Calu3 (cell line): Measurements from ENCODE around the gene CYB5R3. TPM values are rescaled to one million over a fixed set of nuclear protein-coding genes. Genes with fewer than 3 reads are reported as not detected.

Experiments used
- BruUV-seq: library from RNA; stranded (reverse); fragments of 400-500 nt; replicated peaks from 2 replicates; lab custom pipeline; 2021; lab: Mats Ljungman, UMichigan
- CTCF ChIA-PET: fragments of 300-600 bp; sonication (Branson Sonifier 250); formaldehyde crosslinking; loops from one replicate; lab custom pipeline; 2022; ENCODE audit warnings: antibody characterized with exemption; lab: Charles Lee
- DNase-seq: peaks from one replicate; pipeline ENCODE4 v3.0.0; 2022
- H3K27ac Mint-ChIP-seq: one replicate; pipeline ENCODE4 v1.8.0; 2022; ENCODE audit warnings: mixed read lengths; ENCODE audit not compliant: unreplicated experiment
- H3K27me3 Mint-ChIP-seq: one replicate; pipeline ENCODE4 v1.8.0; 2022; ENCODE audit warnings: mixed read lengths; ENCODE audit not compliant: unreplicated experiment
- H3K36me3 Mint-ChIP-seq: one replicate; pipeline ENCODE4 v1.8.0; 2022; ENCODE audit warnings: mild to moderate bottlenecking, moderate library complexity, mixed read lengths; ENCODE audit not compliant: insufficient read depth, unreplicated experiment
- H3K4me1 Mint-ChIP-seq: one replicate; pipeline ENCODE4 v1.8.0; 2022; ENCODE audit warnings: mild to moderate bottlenecking, low read depth, mixed read lengths; ENCODE audit not compliant: unreplicated experiment
- H3K4me3 Mint-ChIP-seq: one replicate; pipeline ENCODE4 v1.8.0; 2022; ENCODE audit warnings: mild to moderate bottlenecking, low read depth, moderate library complexity, mixed read lengths; ENCODE audit not compliant: unreplicated experiment
- H3K9me3 Mint-ChIP-seq: one replicate; pipeline ENCODE4 v1.8.0; 2022; ENCODE audit warnings: low read depth, mixed read lengths; ENCODE audit not compliant: unreplicated experiment
- intact Hi-C: fragments of 100-400 bp; cut with micrococcal nuclease; formaldehyde crosslinking; loops from one replicate; pipeline ENCODE4 v1.10.0; 2022; ENCODE audit not compliant: unreplicated experiment
- total RNA-seq: library from RNA; stranded (reverse); gene quantifications from 2 replicates; pipeline ENCODE4 v1.2.3, GENCODE V29; 2022
- TF ChIP-seq, protein P1 (sequence below): fragments of 200-600 bp; IDR thresholded peaks from one replicate; pipeline ENCODE4 v1.8.0; 2022; ENCODE audit warnings: antibody characterized with exemption; ENCODE audit not compliant: unreplicated experiment

CYB5R3 gene
- total RNA-seq, 1 experiment from 2014 or later: 101 TPM

DNA sequence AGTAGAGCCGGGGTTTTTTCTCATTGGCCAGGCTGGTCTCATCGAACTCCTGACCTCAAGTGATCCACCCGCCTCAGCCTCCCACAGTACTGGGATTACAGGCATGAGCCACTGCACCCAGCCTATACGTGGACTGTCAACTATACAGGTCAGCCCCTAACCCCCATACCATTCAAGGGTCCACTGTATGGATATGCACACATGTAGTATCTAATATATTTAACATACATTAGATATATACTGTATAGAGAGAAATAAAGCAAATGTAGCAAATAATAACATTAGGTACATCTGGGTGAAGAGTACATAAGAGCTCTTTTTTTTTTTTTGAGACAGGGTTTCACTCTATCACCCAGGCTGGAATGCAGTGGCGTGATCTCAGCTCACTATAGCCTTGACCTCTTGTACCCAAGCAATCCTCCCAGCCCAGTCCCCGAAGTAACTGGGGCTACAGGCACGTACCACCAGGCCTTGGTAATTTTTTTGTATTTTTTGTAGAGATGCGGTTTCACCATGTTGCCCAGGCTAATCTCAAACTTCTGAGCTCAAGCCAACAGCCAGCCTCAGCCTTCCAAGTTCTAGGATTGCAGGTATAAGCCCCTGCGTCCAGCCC lies 7.3 kb downstream of the CYB5R3 start:
- CTCF ChIA-PET: no interaction called here
- Mint-ChIP-seq H3K27me3 (no peaks in the 10 kb centered on the region), H3K36me3 (peaks cover 15% of the 10 kb centered on the region), H3K27ac (no peak overlapping the region), H3K9me3 (no peaks in the 10 kb centered on the region), H3K4me1 (peaks cover 12% of the 10 kb centered on the region), H3K4me3 (no peak overlapping the region)
- intact Hi-C loops: no loop called here
- no TSS peak for BruUV-seq
- no peak for DNase-seq
- TF ChIP-seq, protein P1, sequence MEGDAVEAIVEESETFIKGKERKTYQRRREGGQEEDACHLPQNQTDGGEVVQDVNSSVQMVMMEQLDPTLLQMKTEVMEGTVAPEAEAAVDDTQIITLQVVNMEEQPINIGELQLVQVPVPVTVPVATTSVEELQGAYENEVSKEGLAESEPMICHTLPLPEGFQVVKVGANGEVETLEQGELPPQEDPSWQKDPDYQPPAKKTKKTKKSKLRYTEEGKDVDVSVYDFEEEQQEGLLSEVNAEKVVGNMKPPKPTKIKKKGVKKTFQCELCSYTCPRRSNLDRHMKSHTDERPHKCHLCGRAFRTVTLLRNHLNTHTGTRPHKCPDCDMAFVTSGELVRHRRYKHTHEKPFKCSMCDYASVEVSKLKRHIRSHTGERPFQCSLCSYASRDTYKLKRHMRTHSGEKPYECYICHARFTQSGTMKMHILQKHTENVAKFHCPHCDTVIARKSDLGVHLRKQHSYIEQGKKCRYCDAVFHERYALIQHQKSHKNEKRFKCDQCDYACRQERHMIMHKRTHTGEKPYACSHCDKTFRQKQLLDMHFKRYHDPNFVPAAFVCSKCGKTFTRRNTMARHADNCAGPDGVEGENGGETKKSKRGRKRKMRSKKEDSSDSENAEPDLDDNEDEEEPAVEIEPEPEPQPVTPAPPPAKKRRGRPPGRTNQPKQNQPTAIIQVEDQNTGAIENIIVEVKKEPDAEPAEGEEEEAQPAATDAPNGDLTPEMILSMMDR: no peak

DNA sequence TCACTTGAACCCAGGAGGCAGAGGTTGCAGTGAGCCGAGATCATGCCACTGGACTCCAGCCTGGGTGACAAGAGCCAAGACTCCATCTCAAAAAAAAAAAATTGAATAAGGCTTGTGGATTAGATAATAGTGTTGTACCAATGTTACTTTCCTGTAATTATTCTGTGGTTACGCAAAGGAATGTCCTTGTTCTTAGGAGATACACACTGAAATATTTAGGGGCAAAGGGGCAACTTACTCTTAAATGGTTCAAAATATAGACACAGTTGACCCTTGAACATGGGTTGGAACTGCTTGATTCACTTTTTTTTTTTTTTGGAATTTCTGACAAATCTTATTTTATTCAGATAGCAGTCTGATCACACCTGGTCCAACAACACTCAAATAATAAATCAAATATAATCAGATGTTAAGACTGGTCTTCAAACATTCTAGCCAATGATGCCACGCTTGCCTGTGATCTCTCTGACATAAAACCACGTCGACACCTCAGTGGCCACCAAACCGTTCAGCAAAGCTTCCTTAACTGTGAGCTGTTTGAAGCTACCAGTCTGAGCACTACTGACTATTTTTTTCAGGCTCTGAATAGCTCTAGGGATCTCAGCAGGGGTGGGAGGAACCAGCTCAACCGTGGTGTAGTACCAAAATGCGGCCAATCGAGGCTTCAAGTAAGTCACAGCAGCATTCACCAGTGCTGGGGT lies 9.5 kb downstream of the CYB5R3 start:
- H3K4me3 Mint-ChIP-seq: no peak overlapping the region
- intact Hi-C loops: no loop called here
- H3K36me3 Mint-ChIP-seq: peaks cover 20% of the 10 kb centered on the region
- no peak for DNase-seq
- H3K4me1 Mint-ChIP-seq: peaks cover 17% of the 10 kb centered on the region
- no peaks in the 10 kb centered on the region for H3K9me3 Mint-ChIP-seq
- CTCF ChIA-PET: interaction anchor here (0.6 to 0.7 kb wide), 2 partner anchors 136 to 145 kb away, joined by 3 to 4 read pairs; no protein-coding TSS in a partner anchor
- BruUV-seq: no TSS peak
- TF ChIP-seq, protein P1: no peak
- no peak overlapping the region for H3K27ac Mint-ChIP-seq
- H3K27me3 Mint-ChIP-seq: no peaks in the 10 kb centered on the region

DNA sequence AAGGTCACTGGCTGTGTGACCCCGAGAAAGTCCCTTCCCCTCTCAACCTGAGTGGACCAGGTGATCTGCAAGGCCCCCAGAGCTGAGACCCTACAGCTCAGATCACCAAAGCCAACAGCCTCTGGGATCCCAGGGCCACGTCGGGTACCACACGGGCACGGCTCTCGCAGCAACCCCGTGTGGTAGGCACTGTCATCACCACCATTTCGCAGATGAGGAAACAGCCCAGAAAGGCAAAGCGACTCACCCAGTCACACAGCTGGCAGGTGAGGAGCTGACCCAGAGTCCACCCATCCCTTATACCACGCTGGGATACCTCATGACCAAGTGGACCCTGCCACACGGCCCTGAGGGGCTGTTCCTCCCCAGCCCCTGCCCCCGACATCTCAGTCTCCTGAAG lies 11.6 kb downstream of the CYB5R3 start:
- Mint-ChIP-seq H3K4me1 (peaks cover 9% of the 10 kb centered on the region), H3K27ac (no peak overlapping the region), H3K9me3 (no peaks in the 10 kb centered on the region), H3K36me3 (peaks cover 19% of the 10 kb centered on the region), H3K27me3 (no peaks in the 10 kb centered on the region), H3K4me3 (no peak overlapping the region)
- no TSS peak for BruUV-seq
- CTCF ChIA-PET: interaction anchor here (0.7 to 1.0 kb wide), 2 partner anchors 12 to 14 kb away, joined by 3 to 4 read pairs; partner anchors contain the start of gene CYB5R3
- TF ChIP-seq, protein P1: no peak
- no peak for DNase-seq
- intact Hi-C loops: no loop called here

DNA sequence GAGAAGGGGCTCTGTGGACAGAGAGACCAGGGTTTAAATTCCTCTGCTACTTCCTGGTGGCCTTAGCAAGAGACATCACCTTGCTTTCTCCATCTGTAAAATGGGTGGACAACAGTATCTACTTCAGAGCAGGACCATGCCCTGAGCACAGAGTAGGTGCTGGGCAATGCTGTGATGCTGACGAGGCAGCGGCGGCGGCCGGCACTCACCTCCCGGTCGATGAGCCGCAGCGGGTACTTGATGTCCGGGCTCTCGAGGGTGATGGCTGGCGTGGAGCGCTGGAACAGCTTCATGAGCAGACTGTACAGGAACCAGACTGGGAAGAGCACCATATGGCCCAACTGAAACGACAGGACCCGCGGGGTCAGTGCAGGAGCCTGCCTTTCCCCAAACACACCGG lies 12.7 kb downstream of the CYB5R3 start:
- Mint-ChIP-seq H3K27me3 (no peaks in the 10 kb centered on the region), H3K36me3 (peaks cover 26% of the 10 kb centered on the region), H3K4me3 (no peak overlapping the region), H3K4me1 (peaks cover 9% of the 10 kb centered on the region), H3K27ac (no peak overlapping the region), H3K9me3 (no peaks in the 10 kb centered on the region)
- BruUV-seq: no TSS peak
- CTCF ChIA-PET: interaction anchor here (0.7 to 1.0 kb wide), 2 partner anchors 13 kb away, joined by 3 to 4 read pairs; partner anchors contain the start of gene CYB5R3
- TF ChIP-seq, protein P1: no peak
- intact Hi-C loops: no loop called here
- DNase-seq: no peak
